H1 (cell line): ENCODE data around the gene SETX.
"Not testable (repeated sequence)": the region's sequence is repeated elsewhere in the genome, so short reads cannot be mapped to it uniquely, and the experiment has no call there.

Source experiments
- EP300 ChIP-seq, 2 experiments: IDR thresholded peaks; 1 replicate in 1 of 2; 2 replicates in 1 of 2; pipeline ENCODE4 v1.6.1; 2011 to 2012; ENCODE audit warnings: low read depth in 2 of 2, low read length in 2 of 2, mild to moderate bottlenecking in 2 of 2, borderline replicate concordance in 1 of 2, inconsistent platforms in 1 of 2, moderate library complexity in 1 of 2
- GABPA ChIP-seq: IDR thresholded peaks from 2 replicates; pipeline ENCODE4 v1.6.1; 2011; ENCODE audit warnings: mild to moderate bottlenecking, low read length, moderate library complexity, borderline replicate concordance; ENCODE audit not compliant: insufficient read depth
- POLR2AphosphoS5 ChIP-seq: IDR thresholded peaks from 2 replicates; pipeline ENCODE4 v1.6.1; 2011; ENCODE audit warnings: low read depth, low read length
- RAD21 ChIP-seq, 2 experiments: IDR thresholded peaks in 1 of 2; conservative IDR thresholded peaks in 1 of 2; 2 replicates each; pipeline ENCODE4 v1.6.1; 2011; ENCODE audit warnings: low read depth in 2 of 2, low read length in 2 of 2, improper control_type of control experiment in 1 of 2, inconsistent platforms in 1 of 2, mild to moderate bottlenecking in 1 of 2, moderate library complexity in 1 of 2
- RNF2 ChIP-seq: fragments of 200-900, 300-1000 bp; sonication (generic); IDR thresholded peaks from 2 replicates; pipeline ENCODE4 v1.7.1; 2016; ENCODE audit warnings: borderline replicate concordance, low read depth, mild to moderate bottlenecking, antibody characterized with exemption, low read length; ENCODE audit not compliant: poor library complexity, severe bottlenecking; ENCODE audit errors: missing control alignments
- YY1 ChIP-seq: IDR thresholded peaks from 2 replicates; pipeline ENCODE4 v1.6.1; 2011; ENCODE audit warnings: low read depth, mild to moderate bottlenecking, low read length
- TF ChIP-seq, protein P1 (sequence below), 3 experiments: IDR thresholded peaks; 1 replicate in 2 of 3; 2 replicates in 1 of 3; pipeline versions ENCODE4 v1.5.1 to v1.6.1; 2011; ENCODE audit warnings: low read length in 3 of 3, mild to moderate bottlenecking in 3 of 3, inconsistent platforms in 2 of 3, low read depth in 1 of 3, moderate library complexity in 1 of 3; ENCODE audit not compliant: insufficient read depth in 1 of 3; ENCODE audit errors: control extremely low read depth in 1 of 3

- not testable (repeated sequence) for TF ChIP-seq EP300 (IDR thresholded peaks at IDR 0.05; ENCODE audit: borderline replicate concordance in 1 of 2, low read depth in 2 of 2, low read length in 2 of 2); GABPA; RAD21 (IDR thresholded peaks at IDR 0.05 in 1 of 2, conservative IDR thresholded peaks at IDR 0.05 in 1 of 2; ENCODE audit: low read depth in 2 of 2, low read length in 2 of 2); YY1; RNF2; POLR2AphosphoS5
- TF ChIP-seq, protein P1, sequence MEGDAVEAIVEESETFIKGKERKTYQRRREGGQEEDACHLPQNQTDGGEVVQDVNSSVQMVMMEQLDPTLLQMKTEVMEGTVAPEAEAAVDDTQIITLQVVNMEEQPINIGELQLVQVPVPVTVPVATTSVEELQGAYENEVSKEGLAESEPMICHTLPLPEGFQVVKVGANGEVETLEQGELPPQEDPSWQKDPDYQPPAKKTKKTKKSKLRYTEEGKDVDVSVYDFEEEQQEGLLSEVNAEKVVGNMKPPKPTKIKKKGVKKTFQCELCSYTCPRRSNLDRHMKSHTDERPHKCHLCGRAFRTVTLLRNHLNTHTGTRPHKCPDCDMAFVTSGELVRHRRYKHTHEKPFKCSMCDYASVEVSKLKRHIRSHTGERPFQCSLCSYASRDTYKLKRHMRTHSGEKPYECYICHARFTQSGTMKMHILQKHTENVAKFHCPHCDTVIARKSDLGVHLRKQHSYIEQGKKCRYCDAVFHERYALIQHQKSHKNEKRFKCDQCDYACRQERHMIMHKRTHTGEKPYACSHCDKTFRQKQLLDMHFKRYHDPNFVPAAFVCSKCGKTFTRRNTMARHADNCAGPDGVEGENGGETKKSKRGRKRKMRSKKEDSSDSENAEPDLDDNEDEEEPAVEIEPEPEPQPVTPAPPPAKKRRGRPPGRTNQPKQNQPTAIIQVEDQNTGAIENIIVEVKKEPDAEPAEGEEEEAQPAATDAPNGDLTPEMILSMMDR (IDR thresholded peaks at IDR 0.05; ENCODE audit: control extremely low read depth in 1 of 3, insufficient read depth in 1 of 3, low read depth in 1 of 3, low read length in 3 of 3), result not testable (repeated sequence)
Measured at GRCh38 chr9:132377769-132378168, 23.0 kb upstream of the SETX start.
